Ascending aorta (tissue), 2 donors: ENCODE measurements around the gene PITPNC1. TPM values are rescaled to one million over a fixed set of nuclear protein-coding genes. Genes with fewer than 3 reads are reported as not detected.

Experiments
- DNase-seq, 2 donors: peaks; one replicate each; pipeline ENCODE4 v3.0.0-alpha.2; 2019; ENCODE audit warnings: low spot score in 2 of 2
- H3K27ac ChIP-seq, 2 donors: fragments of 200-600 bp; sonication (generic); one replicate each; pipeline ENCODE4 v1.5.1; 2016 to 2017; ENCODE audit warnings: mild to moderate bottlenecking in 1 of 2
- H3K27me3 ChIP-seq: fragments of 200-600 bp; sonication (generic); one replicate; pipeline ENCODE4 v1.5.1; 2017
- H3K36me3 ChIP-seq, 2 donors: fragments of 200-600 bp; sonication (generic); one replicate each; pipeline ENCODE4 v1.5.1; 2016
- H3K4me1 ChIP-seq, 2 donors: fragments of 200-600 bp; sonication (generic); one replicate each; pipeline ENCODE4 v1.5.1; 2016 to 2017; ENCODE audit warnings: mild to moderate bottlenecking in 1 of 2
- H3K4me3 ChIP-seq, 2 donors: fragments of 200-600 bp; sonication (generic); one replicate each; pipeline ENCODE4 v1.5.1; 2016 to 2017; ENCODE audit warnings: mild to moderate bottlenecking in 1 of 2
- H3K9me3 ChIP-seq, 2 donors: fragments of 200-600 bp; sonication (generic); one replicate each; pipeline ENCODE4 v1.5.1; 2016
- intact Hi-C: fragments of 100-400 bp; cut with DNase I; formaldehyde crosslinking; loops from one replicate; pipeline ENCODE4 v1.15.1; 2023
- total RNA-seq: library from RNA; depleted of rRNA; stranded (reverse); fragments of >200 nt; gene quantifications from one replicate; pipeline ENCODE4 v1.1.0, GENCODE V29; 2016
- TF ChIP-seq, protein P1 (sequence below), 3 experiments: fragments of 200-600 bp in 2 of 3; fragments of 450-650 bp in 1 of 3; sonication (generic) in 2 of 3; IDR thresholded peaks; one replicate each; pipeline ENCODE4 v1.5.1; 2016 to 2019; ENCODE audit warnings: antibody characterized with exemption in 3 of 3, mild to moderate bottlenecking in 1 of 3, moderate library complexity in 1 of 3

The PITPNC1 gene
- total RNA-seq, 1 donor from 2014 or later: 10.9 TPM

DNA sequence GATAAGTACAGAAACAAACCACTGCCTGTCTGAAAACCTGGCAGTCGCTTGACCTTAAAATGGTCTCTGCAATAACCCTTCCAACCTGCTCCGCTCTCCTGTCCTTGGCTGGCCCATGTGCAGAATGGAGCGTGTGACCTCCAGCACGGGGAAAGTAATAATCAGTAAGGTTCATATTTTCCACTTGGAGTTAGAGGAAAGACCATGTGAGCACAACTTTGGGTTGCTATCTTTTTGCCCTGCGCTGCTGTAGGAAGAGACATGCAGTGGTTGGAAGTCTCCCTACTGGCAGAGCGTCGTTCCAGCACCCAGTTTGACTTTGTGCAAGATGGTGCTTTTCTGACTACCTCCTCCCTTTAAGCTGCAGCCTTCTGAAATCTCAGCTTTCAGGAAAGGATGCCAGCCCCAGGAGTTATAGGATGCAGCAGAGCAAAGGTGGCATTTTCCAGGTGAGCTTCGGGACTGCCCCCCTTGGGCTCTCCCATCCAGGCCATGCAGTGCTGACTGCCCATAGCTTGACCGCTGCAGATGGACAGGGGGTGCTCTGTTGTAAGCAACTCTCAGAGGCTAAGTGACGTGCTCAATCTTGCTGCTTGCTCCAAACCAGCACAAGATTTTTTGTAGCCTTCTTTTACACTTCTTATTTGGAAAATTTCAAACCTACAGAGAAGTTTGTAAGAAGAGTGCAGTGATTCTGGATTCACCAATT, 230.0 kb downstream of the PITPNC1 start:
- H3K4me1 ChIP-seq: peaks cover 0 to 4% of the 10 kb centered on the region in 2 donors
- no peak overlapping the region for H3K27ac ChIP-seq
- TF ChIP-seq, protein P1, sequence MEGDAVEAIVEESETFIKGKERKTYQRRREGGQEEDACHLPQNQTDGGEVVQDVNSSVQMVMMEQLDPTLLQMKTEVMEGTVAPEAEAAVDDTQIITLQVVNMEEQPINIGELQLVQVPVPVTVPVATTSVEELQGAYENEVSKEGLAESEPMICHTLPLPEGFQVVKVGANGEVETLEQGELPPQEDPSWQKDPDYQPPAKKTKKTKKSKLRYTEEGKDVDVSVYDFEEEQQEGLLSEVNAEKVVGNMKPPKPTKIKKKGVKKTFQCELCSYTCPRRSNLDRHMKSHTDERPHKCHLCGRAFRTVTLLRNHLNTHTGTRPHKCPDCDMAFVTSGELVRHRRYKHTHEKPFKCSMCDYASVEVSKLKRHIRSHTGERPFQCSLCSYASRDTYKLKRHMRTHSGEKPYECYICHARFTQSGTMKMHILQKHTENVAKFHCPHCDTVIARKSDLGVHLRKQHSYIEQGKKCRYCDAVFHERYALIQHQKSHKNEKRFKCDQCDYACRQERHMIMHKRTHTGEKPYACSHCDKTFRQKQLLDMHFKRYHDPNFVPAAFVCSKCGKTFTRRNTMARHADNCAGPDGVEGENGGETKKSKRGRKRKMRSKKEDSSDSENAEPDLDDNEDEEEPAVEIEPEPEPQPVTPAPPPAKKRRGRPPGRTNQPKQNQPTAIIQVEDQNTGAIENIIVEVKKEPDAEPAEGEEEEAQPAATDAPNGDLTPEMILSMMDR (IDR thresholded peaks at IDR 0.05): no peak
- intact Hi-C loops: no loop called here
- H3K36me3 ChIP-seq: no peaks in the 10 kb centered on the region
- H3K27me3 ChIP-seq: no peaks in the 10 kb centered on the region
- H3K9me3 ChIP-seq: no peaks in the 10 kb centered on the region
- DNase-seq: no peak
- H3K4me3 ChIP-seq: no peak overlapping the region

DNA sequence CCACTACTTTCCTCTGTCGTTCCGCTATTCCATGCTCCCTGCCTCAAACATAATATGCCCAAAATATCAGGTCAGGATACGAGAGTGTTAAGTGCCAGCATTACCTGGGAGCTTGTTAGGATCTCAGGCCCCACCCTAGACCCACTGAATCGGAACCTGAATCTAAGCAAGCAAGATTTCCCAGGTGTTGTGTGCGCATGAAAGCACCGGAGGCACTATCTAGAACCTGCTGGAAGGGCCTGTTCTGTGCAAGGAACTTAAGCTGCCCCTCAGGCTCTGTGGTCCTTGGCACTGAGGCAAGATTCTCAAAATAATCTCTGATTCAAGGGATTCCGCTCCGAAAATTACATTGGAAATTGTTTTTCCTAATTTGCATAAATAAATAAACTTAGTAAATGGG, 233.0 kb downstream of the PITPNC1 start:
- TF ChIP-seq, protein P1 (IDR thresholded peaks at IDR 0.05): no peak
- H3K9me3 ChIP-seq: no peaks in the 10 kb centered on the region
- no peak overlapping the region for H3K27ac ChIP-seq
- no peaks in the 10 kb centered on the region for H3K27me3 ChIP-seq
- no peaks in the 10 kb centered on the region for H3K36me3 ChIP-seq
- no peak overlapping the region for H3K4me3 ChIP-seq
- intact Hi-C loops: no loop called here
- no peak for DNase-seq
- peaks cover 0 to 4% of the 10 kb centered on the region in 2 donors for H3K4me1 ChIP-seq

DNA sequence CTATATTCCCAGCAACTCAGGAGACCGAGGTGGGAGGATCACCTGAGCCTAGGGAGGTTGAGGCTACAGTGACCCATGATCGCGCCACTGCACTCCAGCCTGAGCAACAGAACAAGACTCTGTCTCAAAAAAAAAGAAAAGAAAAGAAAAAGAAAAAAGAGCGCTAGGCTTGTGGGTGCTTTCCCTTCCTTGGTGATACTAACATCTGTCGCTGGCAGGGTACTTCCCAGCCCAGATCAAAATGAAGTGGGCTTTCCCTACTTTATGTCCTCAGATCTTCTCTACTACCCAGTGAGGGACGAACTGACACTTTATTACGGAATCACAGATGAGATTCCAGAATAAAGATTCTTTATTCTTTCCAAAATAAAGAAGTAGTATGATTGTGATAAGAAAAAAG, 236.9 kb downstream of the PITPNC1 start:
- Histone ChIP-seq H3K9me3 (no peaks in the 10 kb centered on the region), H3K4me3 (no peak overlapping the region), H3K27ac (no peak overlapping the region), H3K36me3 (no peaks in the 10 kb centered on the region), H3K27me3 (no peaks in the 10 kb centered on the region), H3K4me1 (no peaks in the 10 kb centered on the region)
- TF ChIP-seq, protein P1 (IDR thresholded peaks at IDR 0.05): no peak
- no peak for DNase-seq
- intact Hi-C loops: no loop called here

DNA sequence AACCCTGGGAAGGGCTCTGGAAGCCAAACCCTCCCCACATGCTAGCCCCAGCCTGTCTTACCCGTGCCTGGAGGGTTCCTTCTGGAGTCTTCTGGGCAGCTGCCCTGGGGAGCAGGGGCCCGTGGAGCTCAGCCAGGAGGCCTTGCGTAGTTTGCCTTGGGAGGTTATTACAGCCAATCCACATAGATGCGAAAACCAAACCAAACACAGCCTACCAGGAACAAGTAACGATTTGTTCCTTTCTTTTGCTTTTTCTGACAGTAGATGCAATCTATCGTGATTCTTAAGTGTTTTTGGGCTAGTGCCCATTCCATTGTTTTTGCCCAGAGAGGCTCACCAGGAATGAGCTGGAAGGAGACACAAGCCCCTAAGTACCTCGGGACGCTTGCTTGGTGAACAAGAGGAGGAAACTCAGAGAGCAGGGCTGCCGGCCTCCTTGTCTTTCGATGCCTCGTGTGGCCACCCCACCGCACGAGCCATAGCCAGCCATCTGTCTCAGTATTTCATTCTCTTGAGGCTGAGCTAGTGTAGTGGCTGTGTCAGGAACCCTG, 238.0 kb downstream of the PITPNC1 start:
- TF ChIP-seq, protein P1 (IDR thresholded peaks at IDR 0.05): no peak
- H3K4me3 ChIP-seq: no peak overlapping the region
- no peaks in the 10 kb centered on the region for H3K36me3 ChIP-seq
- no peaks in the 10 kb centered on the region for H3K4me1 ChIP-seq
- H3K27me3 ChIP-seq: no peaks in the 10 kb centered on the region
- DNase-seq: no peak
- intact Hi-C loops: no loop called here
- H3K9me3 ChIP-seq: no peaks in the 10 kb centered on the region
- H3K27ac ChIP-seq: no peak overlapping the region

DNA sequence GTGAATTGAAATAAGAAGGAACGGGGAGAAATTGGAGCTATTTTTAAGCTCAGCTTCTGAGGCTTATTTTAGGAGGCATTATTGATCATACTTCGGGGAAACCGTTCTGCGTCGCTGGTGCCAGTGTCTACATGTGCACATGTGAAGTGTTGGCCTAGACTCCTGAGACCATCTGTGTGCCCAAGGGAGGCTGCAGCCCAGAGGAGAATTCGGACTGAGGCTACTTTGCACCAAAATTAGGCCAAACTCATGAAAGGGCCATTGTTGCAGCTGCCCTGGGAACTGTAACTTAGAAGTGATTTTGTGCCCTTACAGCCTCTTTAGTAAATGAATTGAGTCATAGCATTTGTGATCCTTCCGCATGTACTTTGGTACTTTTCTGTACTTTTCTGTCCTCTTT, 238.7 kb downstream of the PITPNC1 start:
- Histone ChIP-seq H3K27me3 (no peaks in the 10 kb centered on the region), H3K36me3 (no peaks in the 10 kb centered on the region), H3K4me3 (no peak overlapping the region), H3K27ac (no peak overlapping the region), H3K4me1 (no peaks in the 10 kb centered on the region), H3K9me3 (no peaks in the 10 kb centered on the region)
- DNase-seq: no peak
- TF ChIP-seq, protein P1 (IDR thresholded peaks at IDR 0.05): no peak
- intact Hi-C loops: no loop called here
